Chondrocyte (in vitro differentiated cells): ENCODE results near the gene C19orf25. TPM values are rescaled to one million over a fixed set of nuclear protein-coding genes. Genes with fewer than 3 reads are reported as not detected.
A peak's percentile ranks its signal among the peaks of the same experiment; 100 is the strongest.
"Not testable (repeated sequence)": the region's sequence is repeated elsewhere in the genome, so short reads cannot be mapped to it uniquely, and the experiment has no call there.

Source experiments
- DNase-seq: peaks from one replicate; pipeline ENCODE4 v3.0.0; 2021; ENCODE audit warnings: mixed read lengths, low spot score
- H3K27ac Mint-ChIP-seq: one replicate; pipeline ENCODE4 v1.8.0; 2021; ENCODE audit warnings: mild to moderate bottlenecking, moderate library complexity, mixed read lengths; ENCODE audit not compliant: unreplicated experiment
- H3K27me3 Mint-ChIP-seq: 2 replicates; pipeline ENCODE4 v1.8.0; 2021; ENCODE audit warnings: low read depth, mixed read lengths
- H3K36me3 Mint-ChIP-seq: 2 replicates; pipeline ENCODE4 v1.8.0; 2021; ENCODE audit warnings: low read depth, mixed read lengths
- H3K4me1 Mint-ChIP-seq: 2 replicates; pipeline ENCODE4 v1.8.0; 2021; ENCODE audit warnings: low read depth, mild to moderate bottlenecking, mixed read lengths
- H3K4me3 Mint-ChIP-seq: one replicate; pipeline ENCODE4 v1.8.0; 2021; ENCODE audit warnings: mild to moderate bottlenecking, moderate library complexity, mixed read lengths; ENCODE audit not compliant: unreplicated experiment
- H3K9me3 Mint-ChIP-seq: 2 replicates; pipeline ENCODE4 v1.8.0; 2021; ENCODE audit warnings: low read depth, mixed read lengths
- total RNA-seq: library from RNA; stranded (reverse); gene quantifications from 3 replicates; pipeline ENCODE4 v1.2.1, GENCODE V29; 2021
- TF ChIP-seq, protein P1 (sequence below): fragments of 200-600 bp; sonication (generic); IDR thresholded peaks from 2 replicates; pipeline ENCODE4 v1.5.0; 2021; ENCODE audit warnings: antibody characterized with exemption, mild to moderate bottlenecking, moderate library complexity

The C19orf25 gene
- total RNA-seq, 1 donor from 2014 or later = 23.3 TPM

DNA sequence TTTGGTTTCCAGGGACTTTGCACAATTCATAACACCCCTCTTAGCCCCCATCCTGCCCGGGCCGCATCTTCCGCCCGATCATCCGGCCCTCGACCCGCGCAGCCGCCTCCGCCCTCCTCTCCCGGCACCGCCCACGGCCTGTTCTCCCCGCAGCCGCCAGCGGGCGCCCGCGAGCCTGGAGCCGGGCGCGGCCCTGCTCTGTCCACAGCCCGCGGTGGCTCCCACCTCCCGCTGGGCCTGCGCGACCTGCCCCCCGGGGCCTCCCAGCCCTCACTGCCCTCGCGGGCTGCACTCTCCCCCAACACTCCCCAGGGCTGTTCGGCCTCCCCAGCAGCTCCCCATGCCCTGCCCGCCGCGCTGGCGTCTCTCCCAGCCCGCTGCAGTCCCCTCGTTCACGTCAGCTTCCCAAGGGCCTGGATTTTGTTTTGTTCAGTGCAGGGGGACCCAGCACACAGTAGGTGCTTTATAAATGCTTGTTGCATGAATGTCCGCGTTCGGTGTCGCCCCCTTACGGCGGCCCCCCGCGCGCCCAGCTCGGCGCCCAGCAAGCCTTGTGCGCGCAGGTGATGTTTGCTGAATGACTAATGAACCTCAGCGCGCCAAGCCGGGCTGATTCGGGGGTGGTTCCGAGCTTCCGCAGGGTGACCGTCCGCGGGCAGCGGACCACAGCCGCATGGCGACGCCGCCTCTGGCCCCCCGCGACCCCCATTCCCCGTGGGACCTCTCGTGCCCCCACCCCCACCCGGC lies 33.7 kb downstream of the C19orf25 start:
- Mint-ChIP-seq H3K27ac (no peak overlapping the region), H3K27me3 (peaks cover 4% of the 10 kb centered on the region), H3K4me3 (peak overlapping the region; percentile 62)

DNA sequence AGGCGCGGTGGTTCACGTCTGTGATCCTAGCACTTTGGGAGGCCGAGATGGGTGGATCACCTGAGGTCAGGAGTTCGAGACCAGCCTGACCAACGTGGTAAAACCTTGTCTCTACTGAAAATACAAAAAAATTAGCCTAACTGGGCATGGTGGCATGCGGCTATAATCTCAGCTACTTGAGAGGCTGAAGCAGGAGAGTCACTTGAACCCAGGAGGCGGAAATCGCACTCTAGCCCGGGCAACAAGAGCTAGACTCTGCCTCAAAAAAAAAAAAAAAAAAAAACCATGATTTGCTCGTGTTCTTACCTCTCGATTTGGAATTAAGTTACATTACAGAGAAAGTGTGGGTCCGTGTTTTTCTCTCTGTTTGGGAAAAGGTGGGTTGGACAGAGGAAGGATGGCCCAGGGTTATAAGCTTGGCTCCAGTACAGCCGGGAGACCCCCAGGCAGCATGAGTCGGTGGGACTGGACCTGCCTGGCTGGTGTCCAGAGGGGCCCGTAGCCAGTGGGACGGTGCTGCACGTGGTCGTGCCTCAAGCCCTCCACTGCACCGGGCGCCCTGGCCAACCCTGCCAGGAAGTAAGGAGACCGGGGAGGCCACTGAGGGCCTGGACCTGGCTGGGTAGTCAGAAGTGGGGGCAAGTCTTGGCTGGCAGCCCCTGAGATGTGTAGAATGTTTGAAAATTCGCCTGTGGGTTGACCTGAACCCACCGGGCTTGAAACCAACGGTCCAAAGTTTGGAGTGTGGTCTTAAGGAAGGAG lies 37.2 kb downstream of the C19orf25 start:
- no peaks in the 10 kb centered on the region for H3K9me3 Mint-ChIP-seq
- TF ChIP-seq, protein P1, sequence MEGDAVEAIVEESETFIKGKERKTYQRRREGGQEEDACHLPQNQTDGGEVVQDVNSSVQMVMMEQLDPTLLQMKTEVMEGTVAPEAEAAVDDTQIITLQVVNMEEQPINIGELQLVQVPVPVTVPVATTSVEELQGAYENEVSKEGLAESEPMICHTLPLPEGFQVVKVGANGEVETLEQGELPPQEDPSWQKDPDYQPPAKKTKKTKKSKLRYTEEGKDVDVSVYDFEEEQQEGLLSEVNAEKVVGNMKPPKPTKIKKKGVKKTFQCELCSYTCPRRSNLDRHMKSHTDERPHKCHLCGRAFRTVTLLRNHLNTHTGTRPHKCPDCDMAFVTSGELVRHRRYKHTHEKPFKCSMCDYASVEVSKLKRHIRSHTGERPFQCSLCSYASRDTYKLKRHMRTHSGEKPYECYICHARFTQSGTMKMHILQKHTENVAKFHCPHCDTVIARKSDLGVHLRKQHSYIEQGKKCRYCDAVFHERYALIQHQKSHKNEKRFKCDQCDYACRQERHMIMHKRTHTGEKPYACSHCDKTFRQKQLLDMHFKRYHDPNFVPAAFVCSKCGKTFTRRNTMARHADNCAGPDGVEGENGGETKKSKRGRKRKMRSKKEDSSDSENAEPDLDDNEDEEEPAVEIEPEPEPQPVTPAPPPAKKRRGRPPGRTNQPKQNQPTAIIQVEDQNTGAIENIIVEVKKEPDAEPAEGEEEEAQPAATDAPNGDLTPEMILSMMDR = no peak
- no peak overlapping the region for H3K4me3 Mint-ChIP-seq
- peak; percentile 88 for DNase-seq
- H3K36me3 Mint-ChIP-seq = peaks cover 13% of the 10 kb centered on the region
- no peaks in the 10 kb centered on the region for H3K27me3 Mint-ChIP-seq
- no peak overlapping the region for H3K27ac Mint-ChIP-seq
- H3K4me1 Mint-ChIP-seq = peaks cover 38% of the 10 kb centered on the region

More for the DNA sequence above, 33.7 kb downstream of the C19orf25 start:
- no peak for DNase-seq
- Mint-ChIP-seq H3K4me1 (peaks cover 28% of the 10 kb centered on the region), H3K9me3 (no peaks in the 10 kb centered on the region), H3K36me3 (peaks cover 12% of the 10 kb centered on the region)
- TF ChIP-seq, protein P1 = peak; percentile 96

DNA sequence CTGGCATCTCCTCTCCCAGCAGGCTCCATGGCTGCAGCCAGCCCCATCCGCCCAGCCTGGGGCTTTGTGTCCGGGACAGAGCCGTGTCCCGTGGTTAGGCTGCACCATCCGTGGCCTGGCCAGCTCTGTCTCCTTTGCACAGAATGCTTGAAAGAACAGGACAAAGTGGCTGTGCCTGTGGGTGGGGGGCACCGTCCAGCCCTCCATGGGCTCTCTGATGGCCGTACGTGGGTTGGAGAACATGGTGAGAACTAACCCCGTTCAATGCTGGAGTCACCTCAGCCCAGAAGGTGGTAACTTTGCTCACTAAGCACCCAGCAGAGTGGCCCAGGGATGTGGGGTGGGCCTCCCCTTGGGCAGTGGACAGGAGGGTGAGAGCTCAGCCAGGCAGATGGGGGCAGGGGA lies 38.0 kb downstream of the C19orf25 start:
- TF ChIP-seq, protein P1 = no peak
- peaks cover 38% of the 10 kb centered on the region for H3K4me1 Mint-ChIP-seq
- no peaks in the 10 kb centered on the region for H3K9me3 Mint-ChIP-seq
- peaks cover 13% of the 10 kb centered on the region for H3K36me3 Mint-ChIP-seq
- H3K4me3 Mint-ChIP-seq = peak overlapping the region; percentile 48
- H3K27ac Mint-ChIP-seq = no peak overlapping the region
- no peak for DNase-seq
- no peaks in the 10 kb centered on the region for H3K27me3 Mint-ChIP-seq

DNA sequence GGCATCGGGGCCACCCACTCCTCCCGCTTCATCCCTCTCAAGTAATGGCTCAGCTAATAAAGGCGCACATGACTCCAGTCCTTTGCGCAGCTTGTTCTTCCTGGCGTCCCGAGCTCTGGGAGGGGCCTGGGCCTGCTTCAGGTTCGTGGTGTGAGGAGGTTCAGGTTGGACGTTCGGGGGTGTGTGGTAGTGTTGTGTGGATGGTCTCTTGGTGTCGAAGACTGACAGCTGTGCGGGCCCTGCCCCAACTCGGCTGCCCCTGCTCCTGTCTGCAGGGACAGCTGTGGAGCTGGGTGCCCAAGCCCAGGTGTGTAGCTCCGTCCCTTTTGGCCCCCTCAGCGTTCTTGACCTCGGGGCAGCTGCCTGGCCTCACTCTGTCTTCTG lies 38.6 kb downstream of the C19orf25 start:
- H3K4me3 Mint-ChIP-seq = peak overlapping the region; percentile 48
- H3K27me3 Mint-ChIP-seq = no peaks in the 10 kb centered on the region
- peaks cover 36% of the 10 kb centered on the region for H3K4me1 Mint-ChIP-seq
- TF ChIP-seq, protein P1 = no peak
- H3K27ac Mint-ChIP-seq = peak overlapping the region; percentile 8
- no peak for DNase-seq
- no peaks in the 10 kb centered on the region for H3K9me3 Mint-ChIP-seq
- peaks cover 13% of the 10 kb centered on the region for H3K36me3 Mint-ChIP-seq

DNA sequence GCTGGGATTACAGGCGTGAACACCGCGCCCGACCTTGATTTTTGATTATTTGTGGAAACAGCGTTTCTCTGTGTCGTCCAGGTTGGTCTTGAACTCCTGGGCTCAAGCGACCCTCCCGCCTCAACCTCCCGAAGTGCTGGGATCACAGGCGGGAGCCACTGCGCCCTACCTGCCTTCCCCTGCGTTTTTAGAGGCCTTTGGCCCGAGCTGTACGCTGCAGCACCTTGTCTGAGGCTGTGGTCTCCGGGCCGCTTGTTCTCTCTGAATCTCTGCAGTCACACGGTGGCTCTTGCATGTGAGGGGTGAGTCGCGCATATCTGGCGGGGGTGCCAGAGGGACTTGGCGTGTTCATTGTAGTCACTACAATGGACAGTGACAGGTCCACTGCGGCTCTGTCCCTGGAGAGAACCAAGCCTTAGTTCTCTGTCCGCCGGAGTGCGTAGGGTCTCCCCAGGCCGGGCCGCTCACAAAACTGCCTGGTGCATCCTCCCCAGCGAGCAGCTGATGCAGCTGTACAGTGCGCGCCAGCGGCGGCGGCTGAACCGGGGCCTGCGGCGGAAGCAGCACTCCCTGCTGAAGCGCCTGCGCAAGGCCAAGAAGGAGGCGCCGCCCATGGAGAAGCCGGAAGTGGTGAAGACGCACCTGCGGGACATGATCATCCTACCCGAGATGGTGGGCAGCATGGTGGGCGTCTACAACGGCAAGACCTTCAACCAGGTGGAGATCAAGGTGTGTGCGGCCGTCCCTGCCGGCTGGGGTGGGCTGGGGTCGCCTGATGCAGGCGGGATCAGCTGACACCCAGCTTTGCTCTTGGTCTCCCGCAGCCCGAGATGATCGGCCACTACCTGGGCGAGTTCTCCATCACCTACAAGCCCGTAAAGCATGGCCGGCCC lies 39.2 kb downstream of the C19orf25 start:
- not testable (repeated sequence) for DNase-seq
- H3K4me1 Mint-ChIP-seq = peaks cover 30% of the 10 kb centered on the region

More for the DNA sequence above, 39.2 kb downstream of the C19orf25 start:
- peak overlapping the region; percentile 63 for H3K27ac Mint-ChIP-seq
- H3K27me3 Mint-ChIP-seq, H3K9me3 Mint-ChIP-seq: not testable (repeated sequence)
- H3K4me3 Mint-ChIP-seq = peak overlapping the region; percentile 97
- peaks cover 13% of the 10 kb centered on the region for H3K36me3 Mint-ChIP-seq
